Activated B cell treated with CpG ODN at 0.5 μM for 24 hours (primary cell): ENCODE data around the gene HKDC1. TPM values are rescaled to one million over a fixed set of nuclear protein-coding genes. Genes with fewer than 3 reads are reported as not detected.

Experiments used
- ATAC-seq: fragments of 200-7000 bp; cut with Tn5 transposase; one replicate; pipeline ENCODE4 v1.10.0; 2021; ENCODE audit warnings: low read depth, mild to moderate bottlenecking, moderate library complexity
- CTCF ChIA-PET: fragments of 350-600 bp; sonication (Branson Sonifier 250); formaldehyde crosslinking; loops from one replicate; lab custom pipeline; 2021; ENCODE audit warnings: antibody characterized with exemption; lab: Charles Lee
- POLR2A ChIA-PET: fragments of 350-600 bp; sonication (Branson Sonifier 250); formaldehyde crosslinking; loops from one replicate; lab custom pipeline; 2021; ENCODE audit warnings: antibody characterized with exemption; lab: Charles Lee
- DNase-seq: peaks from one replicate; pipeline ENCODE4 v3.0.0; 2022
- H3K27ac Mint-ChIP-seq: one replicate; pipeline ENCODE4 v1.8.0; 2020; ENCODE audit warnings: mixed read lengths
- H3K27me3 Mint-ChIP-seq: one replicate; pipeline ENCODE4 v1.8.0; 2021; ENCODE audit warnings: mixed read lengths
- H3K36me3 Mint-ChIP-seq: one replicate; pipeline ENCODE4 v1.8.0; 2021; ENCODE audit warnings: low read depth, mixed read lengths
- H3K4me1 Mint-ChIP-seq: one replicate; pipeline ENCODE4 v1.8.0; 2021; ENCODE audit warnings: mixed read lengths
- H3K4me3 Mint-ChIP-seq: one replicate; pipeline ENCODE4 v1.8.0; 2020; ENCODE audit warnings: mild to moderate bottlenecking, mixed read lengths
- H3K9me3 Mint-ChIP-seq: one replicate; pipeline ENCODE4 v1.8.0; 2020; ENCODE audit warnings: mixed read lengths
- CTCF ChIP-seq: fragments of 200-600 bp; IDR thresholded peaks from one replicate; pipeline ENCODE4 v1.8.0; 2022; ENCODE audit warnings: antibody characterized with exemption, mild to moderate bottlenecking
- intact Hi-C: fragments of 100-400 bp; cut with micrococcal nuclease; formaldehyde crosslinking; loops from one replicate; pipeline ENCODE4 v1.15.1; 2024
- total RNA-seq: library from RNA; stranded (reverse); gene quantifications from 2 replicates; pipeline ENCODE4 v1.2.3, GENCODE V29; 2022

The HKDC1 gene
- total RNA-seq, 1 donor from 2014 or later: not detected

GRCh38 chr10:69239816-69240434, 19.8 kb downstream of the HKDC1 start:
- ChIA-PET CTCF (interaction anchor here (0.7 to 7.1 kb wide), 3 partner anchors 11 to 406 kb away, joined by 3 to 127 read pairs (median 3); no protein-coding TSS in a partner anchor), POLR2A (no interaction called here)
- intact Hi-C loops: no loop called here
- ATAC-seq (no peak), DNase-seq (no peak)
- Mint-ChIP-seq H3K27ac (no peak overlapping the region), H3K36me3 (no peaks in the 10 kb centered on the region), H3K27me3 (no peaks in the 10 kb centered on the region), H3K9me3 (no peaks in the 10 kb centered on the region), H3K4me3 (no peak overlapping the region), H3K4me1 (peaks cover 3% of the 10 kb centered on the region)
- no peak for TF ChIP-seq CTCF

GRCh38 chr10:69240455-69240854, 20.3 kb downstream of the HKDC1 start:
- H3K27ac Mint-ChIP-seq: no peak overlapping the region
- H3K27me3 Mint-ChIP-seq: no peaks in the 10 kb centered on the region
- POLR2A ChIA-PET: no interaction called here
- H3K4me3 Mint-ChIP-seq: no peak overlapping the region
- intact Hi-C loops: no loop called here
- CTCF ChIA-PET: interaction anchor here (0.7 to 7.1 kb wide), 3 partner anchors 11 to 406 kb away, joined by 3 to 127 read pairs (median 3); no protein-coding TSS in a partner anchor
- no peak for TF ChIP-seq CTCF
- no peak for DNase-seq
- H3K4me1 Mint-ChIP-seq: peaks cover 3% of the 10 kb centered on the region
- no peak for ATAC-seq
- H3K36me3 Mint-ChIP-seq: no peaks in the 10 kb centered on the region
- H3K9me3 Mint-ChIP-seq: no peaks in the 10 kb centered on the region

- Mint-ChIP-seq H3K9me3 (no peaks in the 10 kb centered on the region), H3K4me1 (peaks cover 3% of the 10 kb centered on the region), H3K27me3 (no peaks in the 10 kb centered on the region), H3K27ac (no peak overlapping the region), H3K36me3 (no peaks in the 10 kb centered on the region), H3K4me3 (no peak overlapping the region)
- intact Hi-C loops: no loop called here
- POLR2A ChIA-PET: no interaction called here
- CTCF ChIA-PET: no interaction called here
- ATAC-seq: no peak
- no peak for TF ChIP-seq CTCF
- DNase-seq: no peak
Observed at GRCh38 chr10:69241575-69241974, 21.4 kb downstream of the HKDC1 start.

GRCh38 chr10:69242040-69242851, 22.1 kb downstream of the HKDC1 start:
- Mint-ChIP-seq H3K9me3 (no peaks in the 10 kb centered on the region), H3K27me3 (no peaks in the 10 kb centered on the region), H3K36me3 (no peaks in the 10 kb centered on the region), H3K27ac (no peak overlapping the region), H3K4me3 (no peak overlapping the region), H3K4me1 (peaks cover 3% of the 10 kb centered on the region)
- TF ChIP-seq CTCF: no peak
- ChIA-PET POLR2A (no interaction called here), CTCF (interaction anchor here (0.6 to 1.6 kb wide), 3 partner anchors 150 to 991 kb away, joined by 3 to 5 read pairs (median 3); partner anchors contain the start of gene PPA1)
- intact Hi-C loops: no loop called here
- ATAC-seq: no peak
- no peak for DNase-seq

GRCh38 chr10:69242852-69243212, 22.7 kb downstream of the HKDC1 start:
- ATAC-seq (no peak), DNase-seq (no peak)
- Mint-ChIP-seq H3K9me3 (no peaks in the 10 kb centered on the region), H3K36me3 (no peaks in the 10 kb centered on the region), H3K4me3 (no peak overlapping the region), H3K27me3 (no peaks in the 10 kb centered on the region), H3K27ac (no peak overlapping the region), H3K4me1 (no peaks in the 10 kb centered on the region)
- intact Hi-C loops: no loop called here
- no peak for TF ChIP-seq CTCF
- ChIA-PET POLR2A (no interaction called here), CTCF (interaction anchor here (0.6 to 1.6 kb wide), 3 partner anchors 150 to 990 kb away, joined by 3 to 5 read pairs (median 3); partner anchors contain the start of gene PPA1)
